HEK293 (cell line): ENCODE data around the gene ST6GAL1.

Experiments
- CTCF ChIA-PET: fragments of 350-600 bp; formaldehyde crosslinking; extraction: SDS; loops from one replicate; lab custom pipeline; 2021; ENCODE audit warnings: antibody characterized with exemption; lab: Yijun Ruan, JAX
- POLR2A ChIA-PET: fragments of 300-600 bp; formaldehyde crosslinking; extraction: SDS; loops from one replicate; lab custom pipeline; 2020; ENCODE audit warnings: antibody characterized with exemption, inconsistent platforms; lab: Yijun Ruan, JAX
- H3K27ac ChIP-seq: fragments of 200-500 bp; sonication (Bioruptor generic); 2 replicates; pipeline ENCODE4 v1.5.1; 2014; ENCODE audit warnings: low read depth, low read length, control low read depth, inconsistent platforms; ENCODE audit errors: extremely low read depth
- H3K36me3 ChIP-seq, 2 experiments: fragments of 200-500 bp in 1 of 2; sonication (Bioruptor generic) in 1 of 2; 1 replicate in 1 of 2; 2 replicates in 1 of 2; pipeline ENCODE4 v1.5.1; 2014 to 2017; ENCODE audit warnings: inconsistent platforms in 2 of 2, low read length in 2 of 2; ENCODE audit not compliant: control insufficient read depth in 2 of 2, insufficient read depth in 1 of 2
- H3K4me1 ChIP-seq: fragments of 200-500 bp; sonication (Bioruptor generic); 2 replicates; pipeline ENCODE4 v1.5.1; 2014; ENCODE audit warnings: mild to moderate bottlenecking, low read length, inconsistent platforms; ENCODE audit not compliant: control insufficient read depth, insufficient read depth
- H3K4me3 ChIP-seq: 2 replicates; pipeline ENCODE4 v1.5.1; 2011; ENCODE audit warnings: low read depth, mild to moderate bottlenecking, control low read depth, low read length, moderate library complexity
- H3K9me3 ChIP-seq: fragments of 200-500 bp; sonication (Bioruptor generic); 2 replicates; pipeline ENCODE4 v1.5.1; 2014; ENCODE audit warnings: low read depth, low read length, inconsistent platforms; ENCODE audit not compliant: control insufficient read depth, insufficient read depth
- BCL11B ChIP-seq: fragments of 450-650 bp; formaldehyde crosslinking; IDR thresholded peaks from 2 replicates; pipeline ENCODE4 v1.5.1; 2016; ENCODE audit warnings: low read depth, missing biosample characterization, missing genetic modification characterization
- GLIS1 ChIP-seq: fragments of 450-650 bp; formaldehyde crosslinking; IDR thresholded peaks from 2 replicates; pipeline ENCODE4 v1.5.1; 2016; ENCODE audit warnings: missing biosample characterization, missing genetic modification characterization
- KLF16 ChIP-seq: fragments of 450-650 bp; formaldehyde crosslinking; IDR thresholded peaks from 2 replicates; pipeline ENCODE4 v1.5.1; 2017; ENCODE audit warnings: missing biosample characterization, missing genetic modification characterization
- SP2 ChIP-seq: fragments of 450-650 bp; formaldehyde crosslinking; IDR thresholded peaks from 2 replicates; pipeline ENCODE4 v1.5.1; 2016; ENCODE audit warnings: missing biosample characterization, missing genetic modification characterization
- WT1 ChIP-seq: fragments of 450-650 bp; formaldehyde crosslinking; IDR thresholded peaks from 2 replicates; pipeline ENCODE4 v1.5.1; 2016; ENCODE audit warnings: missing biosample characterization, missing genetic modification characterization
- ZBTB20 ChIP-seq: fragments of 450-650 bp; formaldehyde crosslinking; IDR thresholded peaks from 2 replicates; pipeline ENCODE4 v1.5.1; 2016; ENCODE audit warnings: missing biosample characterization, missing genetic modification characterization
- ZBTB7A ChIP-seq: fragments of 450-650 bp; formaldehyde crosslinking; IDR thresholded peaks from 2 replicates; pipeline ENCODE4 v1.5.1; 2016; ENCODE audit warnings: low read depth, missing biosample characterization, missing genetic modification characterization
- ZNF202 ChIP-seq: fragments of 450-650 bp; formaldehyde crosslinking; IDR thresholded peaks from 2 replicates; pipeline ENCODE4 v1.5.1; 2016; ENCODE audit warnings: missing biosample characterization, missing genetic modification characterization, borderline replicate concordance
- ZNF274 ChIP-seq, 2 experiments: fragments of 200-500 bp in 1 of 2; fragments of 450-650 bp in 1 of 2; sonication (Bioruptor generic) in 1 of 2; formaldehyde crosslinking in 1 of 2; IDR thresholded peaks; 2 replicates each; pipeline versions ENCODE4 v1.5.1 to v1.6.1; 2014 to 2016; ENCODE audit warnings: borderline replicate concordance in 1 of 2, inconsistent platforms in 1 of 2, low read length in 1 of 2, missing biosample characterization in 1 of 2, missing genetic modification characterization in 1 of 2
- ZNF610 ChIP-seq: fragments of 450-650 bp; formaldehyde crosslinking; IDR thresholded peaks from 2 replicates; pipeline ENCODE4 v1.5.1; 2016; ENCODE audit warnings: missing biosample characterization, missing genetic modification characterization, borderline replicate concordance
- ZNF623 ChIP-seq: fragments of 450-650 bp; formaldehyde crosslinking; IDR thresholded peaks from 2 replicates; pipeline ENCODE4 v1.5.1; 2016; ENCODE audit warnings: missing biosample characterization, missing genetic modification characterization
- ZNF658 ChIP-seq: fragments of 450-650 bp; formaldehyde crosslinking; IDR thresholded peaks from 2 replicates; pipeline ENCODE4; 2016; ENCODE audit warnings: missing biosample characterization, missing genetic modification characterization
- TF ChIP-seq, protein P1 (sequence below): fragments of 450-650 bp; formaldehyde crosslinking; IDR thresholded peaks from 2 replicates; pipeline ENCODE4 v1.5.1; 2016; ENCODE audit warnings: missing biosample characterization, missing genetic modification characterization
- TF ChIP-seq, protein P2 (sequence below): fragments of 450-650 bp; formaldehyde crosslinking; IDR thresholded peaks from 2 replicates; pipeline ENCODE4 v1.5.1; 2016; ENCODE audit warnings: missing biosample characterization, missing genetic modification characterization
- TF ChIP-seq, protein P3 (sequence below): sonication (generic); formaldehyde crosslinking; IDR thresholded peaks from 2 replicates; pipeline ENCODE4 v1.8.1; 2022; ENCODE audit warnings: mild to moderate bottlenecking, moderate library complexity, missing genetic modification reagents
- TF ChIP-seq, protein P4 (sequence below): fragments of 450-650 bp; formaldehyde crosslinking; IDR thresholded peaks from 2 replicates; pipeline ENCODE4 v1.5.1; 2016; ENCODE audit warnings: missing biosample characterization, missing genetic modification characterization
- TF ChIP-seq, protein P5 (sequence below): fragments of 450-650 bp; formaldehyde crosslinking; IDR thresholded peaks from 2 replicates; pipeline ENCODE4 v1.5.1; 2016; ENCODE audit warnings: missing biosample characterization, missing genetic modification characterization, borderline replicate concordance
- TF ChIP-seq, protein P6 (sequence below): fragments of 450-650 bp; formaldehyde crosslinking; IDR thresholded peaks from 2 replicates; pipeline ENCODE4 v1.5.1; 2016; ENCODE audit warnings: missing biosample characterization, missing genetic modification characterization

ST6GAL1 gene

DNA sequence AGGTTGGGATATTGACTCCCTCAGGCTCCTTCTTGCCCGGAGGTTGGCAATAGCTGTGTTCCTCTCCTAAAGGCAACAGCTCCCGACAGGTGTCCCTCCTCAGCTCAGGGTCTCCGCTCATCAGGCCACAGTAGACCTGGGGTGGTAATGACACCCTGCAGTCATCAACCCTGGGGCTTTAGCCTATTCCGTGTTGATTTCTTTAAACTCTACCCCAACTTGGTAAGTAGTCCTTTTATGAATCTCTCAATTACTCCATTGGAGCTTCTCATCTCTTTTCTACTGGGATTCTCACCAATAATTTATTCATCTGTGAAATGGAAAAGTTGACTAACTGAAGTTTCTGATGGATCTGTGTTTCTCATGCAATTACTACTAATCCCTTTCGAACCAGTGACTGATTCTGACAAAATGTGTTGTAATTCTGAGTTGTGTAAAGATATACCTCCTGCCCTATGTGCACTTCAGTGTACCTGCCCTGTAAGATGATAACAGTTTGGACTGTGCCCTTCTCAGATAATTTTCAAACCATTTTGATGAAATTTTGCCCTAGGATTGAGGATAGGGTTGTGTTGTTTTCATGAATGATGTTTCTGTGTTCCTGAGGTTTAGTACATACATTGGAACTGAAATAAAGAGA lies 119.3 kb downstream of the ST6GAL1 start:
- H3K4me1 ChIP-seq: no peaks in the 10 kb centered on the region
- ChIA-PET POLR2A (no interaction called here), CTCF (interaction anchor here (0.6 to 0.7 kb wide), 3 partner anchors 52 to 630 kb away, joined by 3 read pairs; no protein-coding TSS in a partner anchor)
- H3K36me3 ChIP-seq: no peaks in the 10 kb centered on the region
- H3K27ac ChIP-seq: no peak overlapping the region
- TF ChIP-seq ZNF658 (no peak), ZBTB20 (no peak), GLIS1 (tag by site-specific recombination) (no peak), ZNF623 (tag by site-specific recombination) (no peak), ZNF274 (IDR thresholded peaks at IDR 0.05; ENCODE audit: low read length) (no peak), ZNF274 (tag by site-specific recombination; IDR thresholded peaks at IDR 0.05; ENCODE audit: borderline replicate concordance) (no peak), ZBTB7A (tag by site-specific recombination) (no peak), SP2 (tag by site-specific recombination) (no peak)
- TF ChIP-seq, protein P1, sequence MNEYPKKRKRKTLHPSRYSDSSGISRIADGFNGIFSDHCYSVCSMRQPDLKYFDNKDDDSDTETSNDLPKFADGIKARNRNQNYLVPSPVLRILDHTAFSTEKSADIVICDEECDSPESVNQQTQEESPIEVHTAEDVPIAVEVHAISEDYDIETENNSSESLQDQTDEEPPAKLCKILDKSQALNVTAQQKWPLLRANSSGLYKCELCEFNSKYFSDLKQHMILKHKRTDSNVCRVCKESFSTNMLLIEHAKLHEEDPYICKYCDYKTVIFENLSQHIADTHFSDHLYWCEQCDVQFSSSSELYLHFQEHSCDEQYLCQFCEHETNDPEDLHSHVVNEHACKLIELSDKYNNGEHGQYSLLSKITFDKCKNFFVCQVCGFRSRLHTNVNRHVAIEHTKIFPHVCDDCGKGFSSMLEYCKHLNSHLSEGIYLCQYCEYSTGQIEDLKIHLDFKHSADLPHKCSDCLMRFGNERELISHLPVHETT (tag by site-specific recombination): no peak
- TF ChIP-seq, protein P2, sequence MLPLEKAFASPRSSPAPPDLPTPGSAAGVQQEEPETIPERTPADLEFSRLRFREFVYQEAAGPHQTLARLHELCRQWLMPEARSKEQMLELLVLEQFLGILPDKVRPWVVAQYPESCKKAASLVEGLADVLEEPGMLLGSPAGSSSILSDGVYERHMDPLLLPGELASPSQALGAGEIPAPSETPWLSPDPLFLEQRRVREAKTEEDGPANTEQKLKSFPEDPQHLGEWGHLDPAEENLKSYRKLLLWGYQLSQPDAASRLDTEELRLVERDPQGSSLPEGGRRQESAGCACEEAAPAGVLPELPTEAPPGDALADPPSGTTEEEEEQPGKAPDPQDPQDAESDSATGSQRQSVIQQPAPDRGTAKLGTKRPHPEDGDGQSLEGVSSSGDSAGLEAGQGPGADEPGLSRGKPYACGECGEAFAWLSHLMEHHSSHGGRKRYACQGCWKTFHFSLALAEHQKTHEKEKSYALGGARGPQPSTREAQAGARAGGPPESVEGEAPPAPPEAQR (tag by site-specific recombination): no peak
- TF ChIP-seq, protein P3, sequence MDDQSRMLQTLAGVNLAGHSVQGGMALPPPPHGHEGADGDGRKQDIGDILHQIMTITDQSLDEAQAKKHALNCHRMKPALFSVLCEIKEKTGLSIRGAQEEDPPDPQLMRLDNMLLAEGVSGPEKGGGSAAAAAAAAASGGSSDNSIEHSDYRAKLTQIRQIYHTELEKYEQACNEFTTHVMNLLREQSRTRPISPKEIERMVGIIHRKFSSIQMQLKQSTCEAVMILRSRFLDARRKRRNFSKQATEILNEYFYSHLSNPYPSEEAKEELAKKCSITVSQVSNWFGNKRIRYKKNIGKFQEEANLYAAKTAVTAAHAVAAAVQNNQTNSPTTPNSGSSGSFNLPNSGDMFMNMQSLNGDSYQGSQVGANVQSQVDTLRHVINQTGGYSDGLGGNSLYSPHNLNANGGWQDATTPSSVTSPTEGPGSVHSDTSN (CRISPR knock-in tag): no peak
- H3K4me3 ChIP-seq: no peak overlapping the region
- H3K9me3 ChIP-seq: no peaks in the 10 kb centered on the region

DNA sequence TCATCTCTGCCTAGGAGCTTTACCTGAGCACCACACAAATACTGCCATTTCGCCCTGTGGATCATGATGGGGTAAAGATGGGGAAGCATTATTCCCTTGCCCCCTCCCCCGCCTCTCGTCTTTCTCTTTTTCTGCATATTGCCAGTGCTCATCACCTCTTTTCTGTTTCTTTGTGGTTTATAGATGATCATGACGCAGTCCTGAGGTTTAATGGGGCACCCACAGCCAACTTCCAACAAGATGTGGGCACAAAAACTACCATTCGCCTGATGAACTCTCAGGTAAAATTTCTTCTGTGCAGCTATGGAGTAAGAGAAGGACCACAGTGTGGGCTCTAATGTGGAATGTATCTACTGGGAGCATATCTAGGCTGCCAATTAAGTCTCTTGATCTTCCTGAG lies 120.7 kb downstream of the ST6GAL1 start:
- no peaks in the 10 kb centered on the region for H3K4me1 ChIP-seq
- ChIA-PET POLR2A (no interaction called here), CTCF (interaction anchor here (1.0 kb wide), 1 partner anchor 14 kb away, joined by 3 read pairs; no protein-coding TSS in a partner anchor)
- no peaks in the 10 kb centered on the region for H3K9me3 ChIP-seq
- TF ChIP-seq WT1 (no peak), ZNF202 (no peak), ZNF610 (tag by site-specific recombination) (no peak), KLF16 (tag by site-specific recombination) (no peak), BCL11B (tag by site-specific recombination) (no peak)
- TF ChIP-seq, protein P4, sequence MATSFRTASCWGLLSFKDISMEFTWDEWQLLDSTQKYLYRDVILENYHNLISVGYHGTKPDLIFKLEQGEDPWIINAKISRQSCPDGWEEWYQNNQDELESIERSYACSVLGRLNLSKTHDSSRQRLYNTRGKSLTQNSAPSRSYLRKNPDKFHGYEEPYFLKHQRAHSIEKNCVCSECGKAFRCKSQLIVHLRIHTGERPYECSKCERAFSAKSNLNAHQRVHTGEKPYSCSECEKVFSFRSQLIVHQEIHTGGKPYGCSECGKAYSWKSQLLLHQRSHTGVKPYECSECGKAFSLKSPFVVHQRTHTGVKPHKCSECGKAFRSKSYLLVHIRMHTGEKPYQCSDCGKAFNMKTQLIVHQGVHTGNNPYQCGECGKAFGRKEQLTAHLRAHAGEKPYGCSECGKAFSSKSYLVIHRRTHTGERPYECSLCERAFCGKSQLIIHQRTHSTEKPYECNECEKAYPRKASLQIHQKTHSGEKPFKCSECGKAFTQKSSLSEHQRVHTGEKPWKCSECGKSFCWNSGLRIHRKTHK (tag by site-specific recombination): no peak
- TF ChIP-seq, protein P3 (CRISPR knock-in tag): no peak
- TF ChIP-seq, protein P5, sequence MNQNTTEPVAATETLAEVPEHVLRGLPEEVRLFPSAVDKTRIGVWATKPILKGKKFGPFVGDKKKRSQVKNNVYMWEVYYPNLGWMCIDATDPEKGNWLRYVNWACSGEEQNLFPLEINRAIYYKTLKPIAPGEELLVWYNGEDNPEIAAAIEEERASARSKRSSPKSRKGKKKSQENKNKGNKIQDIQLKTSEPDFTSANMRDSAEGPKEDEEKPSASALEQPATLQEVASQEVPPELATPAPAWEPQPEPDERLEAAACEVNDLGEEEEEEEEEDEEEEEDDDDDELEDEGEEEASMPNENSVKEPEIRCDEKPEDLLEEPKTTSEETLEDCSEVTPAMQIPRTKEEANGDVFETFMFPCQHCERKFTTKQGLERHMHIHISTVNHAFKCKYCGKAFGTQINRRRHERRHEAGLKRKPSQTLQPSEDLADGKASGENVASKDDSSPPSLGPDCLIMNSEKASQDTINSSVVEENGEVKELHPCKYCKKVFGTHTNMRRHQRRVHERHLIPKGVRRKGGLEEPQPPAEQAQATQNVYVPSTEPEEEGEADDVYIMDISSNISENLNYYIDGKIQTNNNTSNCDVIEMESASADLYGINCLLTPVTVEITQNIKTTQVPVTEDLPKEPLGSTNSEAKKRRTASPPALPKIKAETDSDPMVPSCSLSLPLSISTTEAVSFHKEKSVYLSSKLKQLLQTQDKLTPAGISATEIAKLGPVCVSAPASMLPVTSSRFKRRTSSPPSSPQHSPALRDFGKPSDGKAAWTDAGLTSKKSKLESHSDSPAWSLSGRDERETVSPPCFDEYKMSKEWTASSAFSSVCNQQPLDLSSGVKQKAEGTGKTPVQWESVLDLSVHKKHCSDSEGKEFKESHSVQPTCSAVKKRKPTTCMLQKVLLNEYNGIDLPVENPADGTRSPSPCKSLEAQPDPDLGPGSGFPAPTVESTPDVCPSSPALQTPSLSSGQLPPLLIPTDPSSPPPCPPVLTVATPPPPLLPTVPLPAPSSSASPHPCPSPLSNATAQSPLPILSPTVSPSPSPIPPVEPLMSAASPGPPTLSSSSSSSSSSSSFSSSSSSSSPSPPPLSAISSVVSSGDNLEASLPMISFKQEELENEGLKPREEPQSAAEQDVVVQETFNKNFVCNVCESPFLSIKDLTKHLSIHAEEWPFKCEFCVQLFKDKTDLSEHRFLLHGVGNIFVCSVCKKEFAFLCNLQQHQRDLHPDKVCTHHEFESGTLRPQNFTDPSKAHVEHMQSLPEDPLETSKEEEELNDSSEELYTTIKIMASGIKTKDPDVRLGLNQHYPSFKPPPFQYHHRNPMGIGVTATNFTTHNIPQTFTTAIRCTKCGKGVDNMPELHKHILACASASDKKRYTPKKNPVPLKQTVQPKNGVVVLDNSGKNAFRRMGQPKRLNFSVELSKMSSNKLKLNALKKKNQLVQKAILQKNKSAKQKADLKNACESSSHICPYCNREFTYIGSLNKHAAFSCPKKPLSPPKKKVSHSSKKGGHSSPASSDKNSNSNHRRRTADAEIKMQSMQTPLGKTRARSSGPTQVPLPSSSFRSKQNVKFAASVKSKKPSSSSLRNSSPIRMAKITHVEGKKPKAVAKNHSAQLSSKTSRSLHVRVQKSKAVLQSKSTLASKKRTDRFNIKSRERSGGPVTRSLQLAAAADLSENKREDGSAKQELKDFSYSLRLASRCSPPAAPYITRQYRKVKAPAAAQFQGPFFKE: no peak
- TF ChIP-seq, protein P6, sequence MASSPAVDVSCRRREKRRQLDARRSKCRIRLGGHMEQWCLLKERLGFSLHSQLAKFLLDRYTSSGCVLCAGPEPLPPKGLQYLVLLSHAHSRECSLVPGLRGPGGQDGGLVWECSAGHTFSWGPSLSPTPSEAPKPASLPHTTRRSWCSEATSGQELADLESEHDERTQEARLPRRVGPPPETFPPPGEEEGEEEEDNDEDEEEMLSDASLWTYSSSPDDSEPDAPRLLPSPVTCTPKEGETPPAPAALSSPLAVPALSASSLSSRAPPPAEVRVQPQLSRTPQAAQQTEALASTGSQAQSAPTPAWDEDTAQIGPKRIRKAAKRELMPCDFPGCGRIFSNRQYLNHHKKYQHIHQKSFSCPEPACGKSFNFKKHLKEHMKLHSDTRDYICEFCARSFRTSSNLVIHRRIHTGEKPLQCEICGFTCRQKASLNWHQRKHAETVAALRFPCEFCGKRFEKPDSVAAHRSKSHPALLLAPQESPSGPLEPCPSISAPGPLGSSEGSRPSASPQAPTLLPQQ (tag by site-specific recombination): no peak
- no peaks in the 10 kb centered on the region for H3K36me3 ChIP-seq
- no peak overlapping the region for H3K27ac ChIP-seq
- no peak overlapping the region for H3K4me3 ChIP-seq
